ENCODE measurements around the gene TTLL6.
"Not testable (repeated sequence)": the region's sequence is repeated elsewhere in the genome, so short reads cannot be mapped to it uniquely, and the experiment has no call there.

TTLL6 gene

DNA sequence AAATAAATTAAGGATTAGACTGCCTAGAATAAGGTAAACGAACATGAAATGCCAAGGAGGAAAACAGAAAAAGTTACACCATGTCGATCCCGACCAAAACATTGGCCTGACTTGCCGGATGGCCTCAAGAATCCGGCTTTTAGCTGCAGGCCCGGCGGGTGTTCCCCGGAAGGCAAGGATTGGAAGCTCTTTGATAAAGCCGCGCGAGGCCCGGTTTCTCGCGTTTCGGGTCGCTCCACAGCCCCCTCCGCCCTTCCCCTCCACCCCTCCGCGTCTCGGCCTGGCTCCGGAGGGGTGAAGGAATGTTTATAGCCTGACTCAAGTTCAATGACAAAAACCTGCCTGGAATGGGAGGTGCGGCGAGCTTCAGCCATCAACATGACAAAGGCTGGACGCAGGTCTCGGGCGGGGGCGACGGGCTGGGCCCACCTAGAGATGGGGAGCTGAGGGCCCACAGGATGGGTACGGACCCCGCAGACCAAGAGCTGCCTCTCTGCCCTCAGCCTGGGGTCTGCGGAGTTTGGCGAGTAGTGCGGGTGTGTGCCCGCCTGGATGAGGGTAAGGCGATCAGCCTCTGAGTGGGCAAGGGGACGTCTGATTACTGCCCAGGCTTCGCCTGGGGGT lies 97.3 kb downstream of the TTLL6 start:
- H3K36me3 ChIP-seq, result no peaks in the 10 kb centered on the region
- TF ChIP-seq, protein P1, sequence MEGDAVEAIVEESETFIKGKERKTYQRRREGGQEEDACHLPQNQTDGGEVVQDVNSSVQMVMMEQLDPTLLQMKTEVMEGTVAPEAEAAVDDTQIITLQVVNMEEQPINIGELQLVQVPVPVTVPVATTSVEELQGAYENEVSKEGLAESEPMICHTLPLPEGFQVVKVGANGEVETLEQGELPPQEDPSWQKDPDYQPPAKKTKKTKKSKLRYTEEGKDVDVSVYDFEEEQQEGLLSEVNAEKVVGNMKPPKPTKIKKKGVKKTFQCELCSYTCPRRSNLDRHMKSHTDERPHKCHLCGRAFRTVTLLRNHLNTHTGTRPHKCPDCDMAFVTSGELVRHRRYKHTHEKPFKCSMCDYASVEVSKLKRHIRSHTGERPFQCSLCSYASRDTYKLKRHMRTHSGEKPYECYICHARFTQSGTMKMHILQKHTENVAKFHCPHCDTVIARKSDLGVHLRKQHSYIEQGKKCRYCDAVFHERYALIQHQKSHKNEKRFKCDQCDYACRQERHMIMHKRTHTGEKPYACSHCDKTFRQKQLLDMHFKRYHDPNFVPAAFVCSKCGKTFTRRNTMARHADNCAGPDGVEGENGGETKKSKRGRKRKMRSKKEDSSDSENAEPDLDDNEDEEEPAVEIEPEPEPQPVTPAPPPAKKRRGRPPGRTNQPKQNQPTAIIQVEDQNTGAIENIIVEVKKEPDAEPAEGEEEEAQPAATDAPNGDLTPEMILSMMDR (IDR thresholded peaks at IDR 0.05; ENCODE audit: low read depth, low read length), result no peak
- peaks cover 88% of the 10 kb centered on the region for H3K27me3 ChIP-seq (ENCODE audit: insufficient read depth, low read depth, severe bottlenecking)
- DNase-seq, result no peak
- H3K9me3 ChIP-seq (ENCODE audit: severe bottlenecking), result peaks cover 31% of the 10 kb centered on the region
- H3K4me3 ChIP-seq (ENCODE audit: low read depth, low read length), result no peak overlapping the region
- H3K27ac ChIP-seq, result no peak overlapping the region

DNA sequence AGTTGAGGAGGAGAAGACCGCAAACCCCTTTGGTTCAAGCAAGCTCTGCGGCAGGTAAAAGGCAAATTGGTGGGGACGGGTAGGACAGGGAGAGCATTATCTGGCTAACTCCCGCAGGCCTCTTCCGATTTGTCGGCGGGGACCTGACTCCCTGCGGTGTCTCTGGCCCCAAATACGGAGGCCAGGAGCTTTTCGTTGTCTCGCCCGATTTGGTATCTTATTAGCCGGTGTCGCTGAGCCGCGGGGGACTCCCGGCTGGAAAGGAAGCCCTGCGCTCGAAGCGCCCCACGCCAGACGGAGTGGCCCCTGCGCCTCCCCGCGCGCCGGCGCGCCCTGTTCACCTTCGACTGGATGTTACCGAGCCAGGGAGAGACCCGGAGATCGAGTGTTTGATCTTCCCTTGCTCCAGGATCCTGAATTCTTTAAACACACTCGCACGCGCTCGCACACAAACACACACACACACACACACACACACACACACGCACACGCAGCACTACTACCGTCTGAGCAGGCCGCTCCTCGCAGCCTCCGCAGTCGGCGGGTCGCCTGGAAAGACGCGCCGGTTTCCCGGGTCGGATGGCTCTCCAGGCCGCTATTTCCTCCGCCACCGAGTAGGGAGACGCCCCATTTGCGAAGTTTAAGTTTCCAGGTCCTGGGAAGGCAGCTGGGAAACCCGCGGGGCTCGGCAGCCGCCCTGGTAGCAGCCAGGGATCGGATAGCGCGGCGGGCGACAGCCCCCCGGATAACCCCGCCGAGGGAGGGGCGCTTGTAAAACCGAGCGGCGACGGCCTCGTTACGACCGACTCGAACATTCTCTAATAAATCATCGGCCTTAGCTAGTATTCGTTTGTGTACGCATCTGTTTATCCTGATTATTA lies 98.0 kb downstream of the TTLL6 start:
- TF ChIP-seq, protein P1 (IDR thresholded peaks at IDR 0.05; ENCODE audit: low read depth, low read length), result no peak
- Histone ChIP-seq H3K27me3 (ENCODE audit: insufficient read depth, low read depth, severe bottlenecking) (peaks cover 87% of the 10 kb centered on the region), H3K4me3 (ENCODE audit: low read depth, low read length) (no peak overlapping the region), H3K27ac (no peak overlapping the region), H3K36me3 (no peaks in the 10 kb centered on the region), H3K9me3 (ENCODE audit: severe bottlenecking) (peaks cover 32% of the 10 kb centered on the region)
- no peak for DNase-seq

DNA sequence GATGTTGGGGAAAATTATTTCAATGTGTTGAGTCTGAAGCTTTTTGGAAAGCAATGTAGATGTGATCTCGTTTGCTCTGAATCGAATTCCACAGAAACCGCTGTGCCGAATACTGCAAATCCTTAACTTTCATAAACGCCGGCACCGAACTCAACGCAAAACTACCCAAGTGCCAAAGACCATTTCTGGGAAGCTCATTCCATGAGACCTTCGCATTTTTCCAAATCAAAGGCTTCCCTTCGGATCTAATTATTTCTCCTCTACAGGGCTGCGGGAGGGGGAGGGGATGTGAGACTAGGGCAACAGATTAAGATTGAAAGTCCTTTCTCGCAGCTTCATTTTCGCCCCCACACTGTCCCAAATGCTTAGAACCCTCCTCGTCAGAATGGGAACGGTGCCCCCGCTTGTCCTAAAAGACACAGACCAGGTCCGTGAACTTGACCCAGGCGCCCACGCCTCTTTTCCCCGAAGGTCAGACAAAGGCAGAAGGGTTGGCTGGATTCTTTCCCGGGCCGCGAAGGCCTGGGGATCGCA lies 98.7 kb downstream of the TTLL6 start:
- TF ChIP-seq, protein P1 (IDR thresholded peaks at IDR 0.05; ENCODE audit: low read depth, low read length), result no peak
- H3K9me3 ChIP-seq (ENCODE audit: severe bottlenecking), result peaks cover 30% of the 10 kb centered on the region
- no peak overlapping the region for H3K4me3 ChIP-seq (ENCODE audit: low read depth, low read length)
- H3K27ac ChIP-seq, result no peak overlapping the region
- H3K36me3 ChIP-seq, result no peaks in the 10 kb centered on the region
- peaks cover 87% of the 10 kb centered on the region for H3K27me3 ChIP-seq (ENCODE audit: insufficient read depth, low read depth, severe bottlenecking)
- DNase-seq, result no peak

DNA sequence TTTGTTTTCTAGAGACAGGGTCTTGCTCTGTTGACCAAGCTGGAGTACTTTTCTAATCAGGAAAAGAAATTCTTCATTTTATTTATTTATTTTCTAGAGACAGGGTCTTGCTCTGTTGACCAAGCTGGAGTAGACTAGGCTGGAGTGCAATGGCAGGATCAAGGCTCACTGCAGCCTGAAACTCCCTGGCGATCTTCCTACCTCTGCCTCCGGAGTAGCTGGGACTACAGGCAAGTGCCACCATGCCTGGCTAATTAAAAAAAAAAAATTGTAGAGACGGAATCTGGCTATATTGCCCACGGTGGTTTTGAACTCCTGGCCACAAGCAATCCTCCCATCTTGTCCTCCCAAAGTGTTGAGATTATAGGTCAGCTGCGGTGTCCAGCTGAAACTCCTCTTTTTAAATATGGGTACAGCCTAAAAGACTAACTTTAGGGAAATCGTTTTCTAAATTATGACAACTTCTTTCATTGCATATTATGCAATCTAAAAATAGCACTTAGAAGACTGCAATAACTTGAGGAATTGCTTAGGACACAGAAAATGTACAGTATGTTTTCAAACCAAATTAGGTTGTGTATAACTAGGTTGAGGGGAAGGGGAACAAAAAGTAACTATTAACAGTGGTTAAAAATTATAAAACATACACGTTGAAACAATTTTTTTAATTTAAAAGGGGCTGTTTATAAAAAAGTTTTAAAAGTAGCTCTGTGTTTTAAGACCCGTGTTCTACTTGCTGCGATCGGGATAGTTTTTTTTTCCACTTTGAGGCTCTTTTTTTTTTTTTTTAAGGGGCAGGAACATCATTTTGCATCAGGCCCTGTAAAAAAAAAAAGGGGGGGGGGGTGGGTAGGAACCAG lies 99.4 kb downstream of the TTLL6 start:
- H3K4me3 ChIP-seq (ENCODE audit: low read depth, low read length), result no peak overlapping the region
- peaks cover 87% of the 10 kb centered on the region for H3K27me3 ChIP-seq (ENCODE audit: insufficient read depth, low read depth, severe bottlenecking)
- no peak for DNase-seq
- no peak overlapping the region for H3K27ac ChIP-seq
- H3K36me3 ChIP-seq, result no peaks in the 10 kb centered on the region
- TF ChIP-seq, protein P1 (IDR thresholded peaks at IDR 0.05; ENCODE audit: low read depth, low read length), result no peak
- H3K9me3 ChIP-seq (ENCODE audit: severe bottlenecking), result peaks cover 30% of the 10 kb centered on the region

DNA sequence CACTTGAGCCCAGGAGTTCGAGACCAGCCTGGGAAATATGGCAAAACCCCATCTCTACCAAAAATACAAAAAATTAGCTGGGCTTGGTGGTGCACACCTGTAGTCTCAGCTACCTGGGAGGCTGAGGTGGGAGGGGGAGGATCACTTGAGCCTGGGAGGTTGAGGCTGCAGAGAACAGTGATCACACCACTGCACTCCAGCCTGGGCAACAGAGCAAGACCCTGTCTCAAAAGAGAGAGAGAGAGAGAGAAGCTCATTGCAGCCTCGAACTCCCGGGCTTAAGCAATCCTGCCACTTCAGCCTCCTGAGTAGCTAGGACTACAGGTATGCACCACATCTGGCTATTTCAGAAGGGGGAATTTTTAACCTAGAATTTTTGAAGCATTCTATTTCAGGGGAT lies 100.5 kb downstream of the TTLL6 start:
- peaks cover 30% of the 10 kb centered on the region for H3K9me3 ChIP-seq (ENCODE audit: severe bottlenecking)
- not testable (repeated sequence) for H3K27ac ChIP-seq; DNase-seq; H3K4me3 ChIP-seq (ENCODE audit: low read depth, low read length); H3K36me3 ChIP-seq
- H3K27me3 ChIP-seq (ENCODE audit: insufficient read depth, low read depth, severe bottlenecking), result peaks cover 86% of the 10 kb centered on the region
